GM21515 (cell line): ENCODE results near the gene FAM110C.
"Not testable (repeated sequence)": the region's sequence is repeated elsewhere in the genome, so short reads cannot be mapped to it uniquely, and the experiment has no call there.

Experiments used
- ATAC-seq: cut with Tn5 transposase; IDR thresholded peaks from one replicate; pipeline ENCODE4 v1.9.1; 2021; ENCODE audit not compliant: unreplicated experiment

Gene FAM110C

DNA sequence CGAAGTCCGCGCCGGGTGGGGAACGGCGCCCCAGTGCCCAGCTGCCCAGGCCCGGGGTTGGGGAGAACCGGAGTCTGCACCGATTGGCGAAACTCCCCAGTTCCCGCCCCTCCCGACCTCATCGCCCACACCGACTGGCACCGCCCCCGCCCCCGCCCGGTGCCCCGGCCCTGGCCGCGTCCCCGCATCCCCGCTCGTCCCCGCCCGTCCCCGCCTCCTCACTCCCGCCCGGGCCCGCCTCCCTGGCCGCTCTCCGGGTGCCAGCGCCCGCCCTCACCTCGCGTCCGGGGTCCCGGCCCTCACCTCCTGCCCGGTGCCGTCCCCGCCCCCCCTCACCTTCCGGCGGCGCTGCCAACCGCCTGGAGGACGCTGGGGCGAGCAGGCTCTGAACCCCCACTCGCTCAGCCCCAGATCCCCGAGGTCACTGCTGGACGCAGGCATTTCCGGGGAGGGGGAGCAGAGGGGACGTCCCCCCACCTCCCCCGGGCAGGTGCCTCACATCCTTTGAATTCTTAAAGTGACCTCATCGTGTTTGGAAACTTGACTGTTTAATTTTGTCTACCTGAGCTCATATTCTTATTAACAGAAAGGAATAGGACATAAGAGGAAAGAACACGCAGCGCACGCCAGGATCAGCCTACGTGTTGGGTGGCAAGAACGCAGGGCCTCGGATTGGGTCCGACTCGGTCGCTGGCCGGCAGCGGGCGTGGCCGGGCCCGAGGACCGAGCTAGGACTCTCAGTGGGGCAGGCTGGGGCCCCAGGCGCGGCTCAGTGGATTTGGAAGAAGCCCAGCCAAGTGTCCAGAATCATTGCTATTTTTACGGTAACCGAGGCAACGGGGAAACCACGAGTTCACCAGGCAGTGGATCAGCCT lies at the start of gene FAM110C:
Gene FAM110C, minus strand, starts transcription at position 35 of the 875 bp plus-strand sequence. CDS start 120 bp downstream, outside the sequence.
- ATAC-seq, result no peak

DNA sequence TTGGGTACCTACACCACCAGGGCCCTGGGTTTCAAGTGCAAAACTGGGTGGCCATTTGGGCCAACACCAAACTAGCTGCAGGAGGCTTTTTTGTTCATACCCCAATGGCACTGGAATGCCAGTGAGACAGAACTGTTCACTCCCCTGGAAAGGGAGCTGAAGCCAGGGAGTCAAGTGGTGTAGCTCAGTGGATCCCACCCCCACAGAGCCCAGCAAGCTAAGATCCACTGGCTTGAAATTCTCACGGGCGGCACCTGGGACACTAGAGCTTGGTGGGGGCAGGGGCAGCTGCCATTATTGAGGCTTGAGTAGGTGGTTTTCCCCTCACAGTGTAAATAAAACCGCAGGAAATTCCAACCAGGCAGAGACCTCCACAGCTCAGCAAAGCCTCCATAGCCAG lies 46.0 kb upstream of the FAM110C start:
- ATAC-seq, result no peak

GRCh38 chr2:90645-91312 lies 44.5 kb upstream of the FAM110C start:
- no peak for ATAC-seq

DNA sequence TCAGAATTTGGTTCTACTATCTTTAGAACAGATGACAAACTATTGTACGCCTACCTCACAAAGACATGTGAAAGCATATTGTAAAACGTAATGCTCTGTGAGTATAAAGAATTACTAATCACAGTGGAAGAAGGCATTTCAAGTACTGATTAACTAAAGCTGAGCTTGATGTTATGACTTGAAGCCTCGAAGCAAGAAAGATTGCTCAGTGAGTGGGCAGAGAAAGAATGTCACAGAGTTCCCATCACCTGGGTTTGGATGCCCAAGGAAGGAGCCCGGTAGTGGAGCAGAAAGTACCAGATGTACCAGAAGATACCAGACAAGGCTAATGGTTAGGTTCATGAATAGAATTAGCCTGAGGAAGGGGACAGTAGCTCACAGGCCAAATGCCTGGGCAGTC lies 39.5 kb upstream of the FAM110C start:
- ATAC-seq, result no peak

GRCh38 chr2:84121-84520 lies 37.8 kb upstream of the FAM110C start:
- ATAC-seq, result no peak

GRCh38 chr2:80971-81736 lies 34.8 kb upstream of the FAM110C start:
- no peak for ATAC-seq

- no peak for ATAC-seq
Measured at GRCh38 chr2:80378-80777, 34.1 kb upstream of the FAM110C start.

DNA sequence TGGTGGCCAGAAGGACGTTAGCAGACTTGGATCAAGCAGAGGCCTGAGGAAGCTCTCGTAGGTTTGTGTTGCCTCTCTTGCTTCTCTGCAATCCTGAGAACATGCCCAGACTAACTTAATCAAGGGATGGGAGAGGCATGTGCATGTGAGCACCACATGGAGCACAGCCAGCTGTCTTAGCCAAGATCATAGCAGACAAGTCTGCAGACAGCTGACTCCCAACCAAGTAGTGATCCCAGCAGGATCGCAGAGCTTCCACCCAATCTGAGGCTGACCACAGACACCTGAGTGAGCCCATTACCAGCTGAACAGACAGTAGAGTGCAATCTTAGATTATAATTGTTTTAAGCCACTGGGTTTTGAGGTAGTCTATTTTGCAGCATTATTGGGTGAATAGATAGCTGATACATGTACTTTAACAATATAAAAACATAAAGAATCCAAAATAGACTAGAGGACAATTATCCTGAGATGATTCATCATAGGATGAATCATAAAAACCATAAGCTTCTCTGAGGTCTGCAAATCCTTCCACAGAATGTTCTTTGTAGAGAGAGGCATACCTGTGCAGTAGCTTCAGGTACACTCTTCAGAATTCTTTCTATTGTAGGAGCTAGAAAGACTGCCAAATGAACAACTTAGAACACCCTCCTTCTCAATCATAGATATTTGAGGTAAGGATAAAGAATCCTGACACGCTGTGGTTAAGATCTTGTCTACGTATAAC lies 25.2 kb upstream of the FAM110C start:
- no peak for ATAC-seq

- ATAC-seq, result no peak
Measured at GRCh38 chr2:69366-70344, 23.4 kb upstream of the FAM110C start.

- ATAC-seq, result not testable (repeated sequence)
Measured at GRCh38 chr2:68637-69036, 22.3 kb upstream of the FAM110C start.

GRCh38 chr2:66853-67252 lies 20.5 kb upstream of the FAM110C start:
- no peak for ATAC-seq

DNA sequence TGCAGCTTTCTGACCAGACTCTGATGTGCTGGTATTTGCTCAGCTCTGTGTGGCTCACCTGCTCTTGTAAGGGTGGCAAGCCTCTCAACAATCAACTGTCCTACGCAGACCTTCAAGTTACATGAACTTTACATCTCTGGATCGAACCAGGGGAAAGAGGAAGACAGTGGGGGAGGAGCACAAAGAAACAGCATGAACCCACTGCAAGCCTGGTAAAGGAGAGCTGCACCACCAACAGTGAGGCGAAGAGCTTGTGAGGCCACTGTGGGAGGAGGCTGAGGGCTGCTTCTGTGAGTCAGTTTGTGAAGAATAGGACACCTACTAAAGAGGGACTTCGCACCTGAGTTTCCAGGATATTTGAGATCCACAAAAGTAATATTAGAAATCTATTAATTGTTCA lies 18.8 kb upstream of the FAM110C start:
- ATAC-seq, result no peak

DNA sequence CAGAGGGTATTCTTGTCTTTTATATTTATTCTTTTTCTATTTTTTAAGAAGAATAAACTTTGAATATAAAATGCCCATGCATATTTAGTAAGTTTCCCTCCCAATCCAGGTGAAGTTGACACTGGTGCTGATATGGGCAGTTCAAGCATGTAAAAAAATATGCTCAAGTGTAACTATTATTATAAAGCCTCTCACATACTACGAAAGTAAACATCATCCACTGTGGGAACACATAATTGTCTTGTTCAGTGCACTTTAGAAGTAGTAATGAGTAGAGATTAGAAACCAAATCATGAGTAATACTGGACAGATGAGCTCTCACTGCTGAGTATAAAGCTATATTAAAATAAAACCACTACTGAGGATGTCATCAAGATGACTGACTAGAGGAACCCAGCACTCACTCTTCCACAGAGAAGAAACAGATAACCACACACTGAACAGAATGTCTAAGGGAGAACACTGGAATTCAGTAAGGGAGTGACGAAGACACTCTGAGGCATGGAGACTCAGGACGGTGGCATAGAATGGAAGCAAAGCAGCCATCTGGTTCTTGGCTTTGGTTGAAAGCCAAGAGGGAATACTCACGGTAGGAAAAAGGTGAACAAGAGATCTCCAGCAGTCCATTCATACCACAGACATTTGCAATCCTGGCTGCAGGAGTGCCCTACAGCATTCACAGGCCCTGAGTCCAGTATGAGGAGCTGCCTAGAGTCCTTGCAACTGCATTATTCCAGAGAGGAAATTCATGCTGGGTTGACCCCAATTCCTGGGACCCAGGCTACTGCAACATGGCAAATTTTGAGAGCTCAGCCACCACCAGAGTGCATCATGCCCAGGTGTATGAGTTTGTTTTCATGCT lies 9.5 kb upstream of the FAM110C start:
- ATAC-seq, result no peak

DNA sequence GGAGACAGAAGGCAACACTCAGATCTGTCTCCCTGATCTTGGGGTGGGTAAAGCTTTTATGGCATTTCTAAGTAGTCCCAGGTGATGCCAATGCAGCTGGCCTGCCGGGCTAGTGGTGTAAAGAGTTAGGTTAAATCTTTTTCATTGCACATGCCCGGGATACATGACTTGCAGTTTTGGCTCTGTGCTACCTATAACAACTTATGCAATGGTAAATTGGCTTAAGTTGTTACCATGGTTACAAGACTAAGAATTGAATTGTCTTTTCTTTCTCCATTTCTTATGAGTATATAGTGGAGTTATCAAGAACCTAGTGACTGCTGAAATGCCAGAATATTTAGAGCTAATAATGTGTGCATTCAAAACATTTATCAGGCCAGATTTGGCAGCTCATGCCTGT lies 5.3 kb upstream of the FAM110C start:
- ATAC-seq, result no peak

DNA sequence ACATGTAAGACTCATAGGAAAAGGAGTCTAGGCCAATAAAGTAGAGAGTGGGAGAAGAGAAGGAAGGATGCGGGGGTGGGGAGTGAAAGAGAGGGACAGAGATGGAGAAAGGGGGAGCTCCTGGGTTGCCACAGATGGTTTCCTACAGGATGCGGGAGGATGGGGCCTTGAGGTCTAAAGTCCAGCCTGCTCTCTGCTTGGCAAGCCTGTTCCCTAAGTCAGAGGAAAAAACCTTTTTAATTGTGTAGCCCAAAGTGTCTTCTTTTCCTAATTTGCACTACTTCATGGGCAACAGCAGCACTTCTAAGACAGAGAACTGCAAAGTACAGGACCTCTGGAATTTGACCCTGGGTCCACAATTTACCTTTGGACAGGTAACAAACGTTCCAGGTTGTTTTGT lies 1.4 kb upstream of the FAM110C start:
- ATAC-seq, result no peak

- ATAC-seq, result no peak
Measured at GRCh38 chr2:47346-47725, 1.0 kb upstream of the FAM110C start.

DNA sequence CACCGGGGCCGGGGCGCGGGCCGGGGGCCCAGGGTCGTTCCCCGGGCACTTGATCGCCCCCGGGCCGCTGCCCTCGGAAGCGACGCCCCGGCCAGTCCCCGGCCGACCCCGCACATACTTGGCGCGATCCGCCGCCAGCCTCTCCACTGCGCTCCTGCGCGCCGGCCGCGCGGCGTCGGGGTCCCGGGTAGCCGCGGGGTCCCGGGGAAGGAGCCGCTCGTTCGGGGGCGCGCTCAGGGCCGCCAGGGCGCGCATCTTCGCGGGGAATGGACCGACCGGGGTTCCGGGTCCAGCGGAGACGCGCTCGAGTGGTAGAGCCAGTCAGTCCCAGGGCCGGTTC lies 204 bp downstream of the FAM110C start:
- ATAC-seq, result no peak

DNA sequence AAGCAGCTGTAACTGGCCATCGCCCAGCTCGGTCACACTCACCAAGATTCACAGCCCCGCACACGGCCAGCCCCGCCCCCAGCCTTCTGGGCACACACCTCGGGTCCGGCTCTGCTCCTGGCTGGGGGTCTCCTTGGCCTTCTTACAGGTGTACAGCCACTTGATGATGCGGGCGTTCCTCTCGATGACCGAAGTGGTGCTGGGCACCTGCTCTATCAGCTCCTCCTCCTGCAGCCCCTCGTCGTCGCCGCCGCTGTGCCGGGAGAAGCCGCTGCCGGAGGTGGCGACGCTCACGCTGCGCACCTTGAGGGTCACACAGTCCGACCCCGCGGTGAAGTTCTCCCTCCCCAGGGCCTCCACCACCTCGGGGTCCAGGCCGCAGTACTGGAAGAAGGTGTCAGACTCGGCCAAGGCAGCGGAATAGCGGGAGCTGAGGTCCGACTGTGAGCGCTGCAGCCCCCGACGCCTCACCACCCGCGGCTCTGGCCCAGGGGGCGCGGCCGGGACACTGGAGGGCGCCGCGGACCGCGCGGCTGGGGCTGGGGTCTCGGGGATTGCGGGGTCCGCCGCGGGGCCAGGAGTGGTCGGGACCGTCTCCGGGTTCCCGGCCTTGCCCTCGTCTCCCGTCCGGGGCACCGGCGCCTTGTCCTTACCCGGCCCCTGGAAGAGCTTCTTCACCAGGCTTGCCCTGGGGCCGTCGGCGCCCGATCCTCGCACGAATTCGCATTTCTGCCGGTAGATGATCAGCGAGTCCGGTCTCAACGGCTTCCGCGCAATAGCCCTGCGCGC lies 769 bp downstream of the FAM110C start:
- no peak for ATAC-seq
